ENCODE measurements around the gene FFAR3. TPM values are rescaled to one million over a fixed set of nuclear protein-coding genes. Genes with fewer than 3 reads are reported as not detected.
"Not testable (repeated sequence)": the region's sequence is repeated elsewhere in the genome, so short reads cannot be mapped to it uniquely, and the experiment has no call there.

The FFAR3 gene
- total and polyA plus RNA-seq, 2 donors (not counting 3 experiments of a cell fraction or from before 2014, with no cell fraction given): not detected

DNA sequence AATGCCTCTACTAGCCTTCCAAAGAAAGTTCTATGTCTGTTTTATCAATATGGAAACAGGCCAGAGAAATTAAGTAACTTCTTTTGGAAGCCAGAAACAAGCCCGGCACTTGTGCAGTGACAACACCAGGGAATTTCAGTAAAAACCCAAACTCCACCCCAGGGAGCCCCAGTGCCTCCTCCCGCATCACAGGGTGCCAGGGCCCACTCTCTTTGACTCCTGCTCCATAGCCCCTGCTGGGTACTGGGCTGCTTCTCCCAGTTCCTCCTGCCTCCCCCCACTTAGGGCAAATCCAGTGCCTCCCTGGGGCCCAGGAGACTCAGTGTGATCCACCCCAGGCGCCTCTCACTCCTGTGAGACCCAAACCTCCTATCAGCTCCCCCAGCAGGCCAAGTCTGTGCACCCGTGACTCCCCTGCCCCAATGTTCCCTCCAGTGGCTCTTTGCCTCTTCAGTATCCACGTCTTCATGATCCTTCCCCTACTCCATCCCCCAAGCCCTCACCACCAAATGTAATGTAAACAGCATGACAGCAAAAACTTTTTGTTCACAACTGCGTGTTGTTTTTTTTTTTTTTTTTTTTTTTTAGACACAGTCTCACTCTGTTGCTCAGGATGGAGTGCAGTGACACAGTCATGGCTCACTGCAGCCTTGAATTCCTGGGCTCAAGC is 2.3 kb upstream of the FFAR3 start:
- POLR2A ChIA-PET: no interaction called here
- Histone ChIP-seq H3K9me1 (replicated peaks; ENCODE audit: control insufficient read depth, extremely low read depth, insufficient read depth, low read length) (no peaks in the 10 kb centered on the region), H3K4me1 (ENCODE audit: control insufficient read depth, extremely low read depth, insufficient read depth, low read length) (no peaks in the 10 kb centered on the region), H3K27ac (ENCODE audit: insufficient read depth, low read depth, low read length) (no peak overlapping the region), H3K4me2 (ENCODE audit: insufficient read depth, low read length) (no peak overlapping the region), H3K9ac (replicated peaks; ENCODE audit: extremely low read depth, insufficient read depth, low read length) (no peak overlapping the region), H3K9me3 (replicated peaks; ENCODE audit: control insufficient read depth, insufficient read depth, low read length) (no peaks in the 10 kb centered on the region), H3K4me3 (replicated peaks in 1 of 3; ENCODE audit: insufficient read depth in 1 of 3, low read depth in 1 of 3, low read length in 3 of 3) (no peak overlapping the region), H3K79me2 (ENCODE audit: control insufficient read depth, insufficient read depth, low read length) (no peaks in the 10 kb centered on the region), H4K20me1 (replicated peaks; ENCODE audit: control insufficient read depth, extremely low read depth, insufficient read depth, low read length) (no peaks in the 10 kb centered on the region), H3K36me3 (ENCODE audit: control insufficient read depth in 2 of 2, extremely low read depth in 1 of 2, insufficient read depth in 2 of 2, low read length in 2 of 2) (no peaks in the 10 kb centered on the region), H2AFZ (ENCODE audit: low read depth, low read length) (no peak overlapping the region), H3K27me3 (ENCODE audit: control insufficient read depth in 2 of 2, insufficient read depth in 2 of 2, low read length in 2 of 2) (no peaks in the 10 kb centered on the region)
- intact Hi-C loops (cut with micrococcal nuclease): no loop called here
- no TSS peak for BruUV-seq (replicated peaks)
- DNase-seq (ENCODE audit: low read depth, low spot score) (no peak), FAIRE-seq (no peak)
- CTCF ChIA-PET: interaction anchor here (0.6 to 6.9 kb wide), 3 partner anchors 7 to 363 kb away, joined by 3 to 118 read pairs (median 3); no protein-coding TSS in a partner anchor
- dilution Hi-C loops (cut with MboI; ENCODE audit: extremely low pct_ligation_motif_present, low sequenced_read_pairs): no loop called here
- TF ChIP-seq GATA2 (IDR thresholded peaks at IDR 0.05; ENCODE audit: insufficient read depth, insufficient read length, low read depth, low read length): no peak
- TF ChIP-seq, protein P1, sequence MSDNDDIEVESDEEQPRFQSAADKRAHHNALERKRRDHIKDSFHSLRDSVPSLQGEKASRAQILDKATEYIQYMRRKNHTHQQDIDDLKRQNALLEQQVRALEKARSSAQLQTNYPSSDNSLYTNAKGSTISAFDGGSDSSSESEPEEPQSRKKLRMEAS (IDR thresholded peaks at IDR 0.05; ENCODE audit: insufficient read depth, insufficient read length): no peak
- no peak for TF ChIP-seq POLR2A (IDR thresholded peaks at IDR 0.05; ENCODE audit: low read depth, low read length)
- TF ChIP-seq JUN (IDR thresholded peaks at IDR 0.05; ENCODE audit: borderline replicate concordance, insufficient read depth, insufficient read length, low read depth): no peak
- no peak for TF ChIP-seq POLR2AphosphoS5 (IDR thresholded peaks at IDR 0.05; ENCODE audit: insufficient read depth, low read depth, low read length)
- TF ChIP-seq EZH2 (IDR thresholded peaks at IDR 0.05; ENCODE audit: borderline replicate concordance, low read depth, low read length, severe bottlenecking): no peak
- TF ChIP-seq FOS (IDR thresholded peaks at IDR 0.05; ENCODE audit: borderline replicate concordance, insufficient read depth, low read length): no peak
- no peak for TF ChIP-seq MYC (IDR thresholded peaks at IDR 0.05; ENCODE audit: low read depth, low read length)
- TF ChIP-seq, protein P2, sequence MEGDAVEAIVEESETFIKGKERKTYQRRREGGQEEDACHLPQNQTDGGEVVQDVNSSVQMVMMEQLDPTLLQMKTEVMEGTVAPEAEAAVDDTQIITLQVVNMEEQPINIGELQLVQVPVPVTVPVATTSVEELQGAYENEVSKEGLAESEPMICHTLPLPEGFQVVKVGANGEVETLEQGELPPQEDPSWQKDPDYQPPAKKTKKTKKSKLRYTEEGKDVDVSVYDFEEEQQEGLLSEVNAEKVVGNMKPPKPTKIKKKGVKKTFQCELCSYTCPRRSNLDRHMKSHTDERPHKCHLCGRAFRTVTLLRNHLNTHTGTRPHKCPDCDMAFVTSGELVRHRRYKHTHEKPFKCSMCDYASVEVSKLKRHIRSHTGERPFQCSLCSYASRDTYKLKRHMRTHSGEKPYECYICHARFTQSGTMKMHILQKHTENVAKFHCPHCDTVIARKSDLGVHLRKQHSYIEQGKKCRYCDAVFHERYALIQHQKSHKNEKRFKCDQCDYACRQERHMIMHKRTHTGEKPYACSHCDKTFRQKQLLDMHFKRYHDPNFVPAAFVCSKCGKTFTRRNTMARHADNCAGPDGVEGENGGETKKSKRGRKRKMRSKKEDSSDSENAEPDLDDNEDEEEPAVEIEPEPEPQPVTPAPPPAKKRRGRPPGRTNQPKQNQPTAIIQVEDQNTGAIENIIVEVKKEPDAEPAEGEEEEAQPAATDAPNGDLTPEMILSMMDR (IDR thresholded peaks at IDR 0.05; ENCODE audit: extremely low read depth in 1 of 2, insufficient read depth in 1 of 2, low read depth in 1 of 2, low read length in 2 of 2): no peak

DNA sequence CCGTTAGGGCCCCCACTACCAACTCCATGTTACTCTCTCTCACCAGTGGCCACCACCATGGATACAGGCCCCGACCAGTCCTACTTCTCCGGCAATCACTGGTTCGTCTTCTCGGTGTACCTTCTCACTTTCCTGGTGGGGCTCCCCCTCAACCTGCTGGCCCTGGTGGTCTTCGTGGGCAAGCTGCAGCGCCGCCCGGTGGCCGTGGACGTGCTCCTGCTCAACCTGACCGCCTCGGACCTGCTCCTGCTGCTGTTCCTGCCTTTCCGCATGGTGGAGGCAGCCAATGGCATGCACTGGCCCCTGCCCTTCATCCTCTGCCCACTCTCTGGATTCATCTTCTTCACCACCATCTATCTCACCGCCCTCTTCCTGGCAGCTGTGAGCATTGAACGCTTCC is 574 bp downstream of the FFAR3 start:
- FAIRE-seq: not testable (repeated sequence)

DNA sequence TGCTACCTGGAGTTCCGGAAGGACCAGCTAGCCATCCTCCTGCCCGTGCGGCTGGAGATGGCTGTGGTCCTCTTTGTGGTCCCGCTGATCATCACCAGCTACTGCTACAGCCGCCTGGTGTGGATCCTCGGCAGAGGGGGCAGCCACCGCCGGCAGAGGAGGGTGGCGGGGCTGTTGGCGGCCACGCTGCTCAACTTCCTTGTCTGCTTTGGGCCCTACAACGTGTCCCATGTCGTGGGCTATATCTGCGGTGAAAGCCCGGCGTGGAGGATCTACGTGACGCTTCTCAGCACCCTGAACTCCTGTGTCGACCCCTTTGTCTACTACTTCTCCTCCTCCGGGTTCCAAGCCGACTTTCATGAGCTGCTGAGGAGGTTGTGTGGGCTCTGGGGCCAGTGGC is 1.1 kb downstream of the FFAR3 start:
- H3K9me1 ChIP-seq (replicated peaks; ENCODE audit: control insufficient read depth, extremely low read depth, insufficient read depth, low read length); H4K20me1 ChIP-seq (replicated peaks; ENCODE audit: control insufficient read depth, extremely low read depth, insufficient read depth, low read length); intact Hi-C loops (cut with micrococcal nuclease); BruUV-seq (replicated peaks); H3K27me3 ChIP-seq (ENCODE audit: control insufficient read depth in 2 of 2, insufficient read depth in 2 of 2, low read length in 2 of 2); H3K36me3 ChIP-seq (ENCODE audit: control insufficient read depth in 2 of 2, extremely low read depth in 1 of 2, insufficient read depth in 2 of 2, low read length in 2 of 2); H3K9ac ChIP-seq (replicated peaks; ENCODE audit: extremely low read depth, insufficient read depth, low read length); H3K4me3 ChIP-seq (replicated peaks in 1 of 3; ENCODE audit: insufficient read depth in 1 of 3, low read depth in 1 of 3, low read length in 3 of 3); H3K27ac ChIP-seq (ENCODE audit: insufficient read depth, low read depth, low read length); POLR2A ChIA-PET; DNase-seq (ENCODE audit: low read depth, low spot score); H3K4me1 ChIP-seq (ENCODE audit: control insufficient read depth, extremely low read depth, insufficient read depth, low read length); H3K9me3 ChIP-seq (replicated peaks; ENCODE audit: control insufficient read depth, insufficient read depth, low read length); H3K79me2 ChIP-seq (ENCODE audit: control insufficient read depth, insufficient read depth, low read length); dilution Hi-C loops (cut with MboI; ENCODE audit: extremely low pct_ligation_motif_present, low sequenced_read_pairs); H2AFZ ChIP-seq (ENCODE audit: low read depth, low read length); CTCF ChIA-PET; H3K4me2 ChIP-seq (ENCODE audit: insufficient read depth, low read length): not testable (repeated sequence)
- peak; percentile 47 for FAIRE-seq

More for the DNA sequence above, 574 bp downstream of the FFAR3 start:
- H3K27me3 ChIP-seq (ENCODE audit: control insufficient read depth in 2 of 2, insufficient read depth in 2 of 2, low read length in 2 of 2); H3K36me3 ChIP-seq (ENCODE audit: control insufficient read depth in 2 of 2, extremely low read depth in 1 of 2, insufficient read depth in 2 of 2, low read length in 2 of 2); DNase-seq (ENCODE audit: low read depth, low spot score); intact Hi-C loops (cut with micrococcal nuclease); H3K4me1 ChIP-seq (ENCODE audit: control insufficient read depth, extremely low read depth, insufficient read depth, low read length); H3K27ac ChIP-seq (ENCODE audit: insufficient read depth, low read depth, low read length); CTCF ChIA-PET; H3K79me2 ChIP-seq (ENCODE audit: control insufficient read depth, insufficient read depth, low read length); dilution Hi-C loops (cut with MboI; ENCODE audit: extremely low pct_ligation_motif_present, low sequenced_read_pairs); H3K9me1 ChIP-seq (replicated peaks; ENCODE audit: control insufficient read depth, extremely low read depth, insufficient read depth, low read length); H3K9me3 ChIP-seq (replicated peaks; ENCODE audit: control insufficient read depth, insufficient read depth, low read length); BruUV-seq (replicated peaks); H3K4me3 ChIP-seq (replicated peaks in 1 of 3; ENCODE audit: insufficient read depth in 1 of 3, low read depth in 1 of 3, low read length in 3 of 3); H2AFZ ChIP-seq (ENCODE audit: low read depth, low read length); H3K4me2 ChIP-seq (ENCODE audit: insufficient read depth, low read length); H3K9ac ChIP-seq (replicated peaks; ENCODE audit: extremely low read depth, insufficient read depth, low read length); POLR2A ChIA-PET; H4K20me1 ChIP-seq (replicated peaks; ENCODE audit: control insufficient read depth, extremely low read depth, insufficient read depth, low read length): not testable (repeated sequence)

Measured in endothelial cell of umbilical vein (primary cell).